ENCODE measurements around the gene DHRS1. TPM values are rescaled to one million over a fixed set of nuclear protein-coding genes. Genes with fewer than 3 reads are reported as not detected.

DHRS1 gene
- total RNA-seq, 4 donors from 2014 or later, result 13.9 to 22.4 (median 19.2) TPM

DNA sequence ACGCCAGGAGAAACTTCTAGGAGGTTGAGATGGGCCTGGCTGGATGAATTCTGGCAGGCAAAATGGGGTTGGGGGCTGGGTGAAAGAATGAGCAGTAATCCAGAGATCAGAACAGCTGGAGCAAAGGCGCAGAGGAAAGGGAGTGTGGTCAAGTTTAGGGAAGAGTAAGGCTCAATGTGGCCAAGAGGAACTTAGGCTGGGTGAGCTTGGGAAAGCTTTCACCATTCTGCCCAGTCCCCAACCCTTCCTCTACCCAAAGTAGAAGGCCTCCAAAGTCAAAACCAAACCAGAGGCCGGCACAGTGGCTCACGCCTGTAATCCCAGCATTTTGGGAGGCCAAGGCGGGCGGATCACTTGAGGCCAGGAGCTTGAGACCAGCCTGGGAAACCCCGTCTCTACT is 17.9 kb downstream of the DHRS1 start:
- Histone ChIP-seq H3K4me1 (peaks cover 0 to 9% (median 0%) of the 10 kb centered on the region in 4 donors), H3K27ac (replicated peaks in 1 of 4) (no peak overlapping the region), H3K36me3 (no peaks in the 10 kb centered on the region), H3K9me3 (no peaks in the 10 kb centered on the region), H3K27me3 (no peaks in the 10 kb centered on the region), H3K4me3 (no peak overlapping the region)
- intact Hi-C loops (cut with DNase I), result no loop called here
- no peak for TF ChIP-seq POLR2AphosphoS5 (IDR thresholded peaks at IDR 0.05)
- TF ChIP-seq, protein P1, sequence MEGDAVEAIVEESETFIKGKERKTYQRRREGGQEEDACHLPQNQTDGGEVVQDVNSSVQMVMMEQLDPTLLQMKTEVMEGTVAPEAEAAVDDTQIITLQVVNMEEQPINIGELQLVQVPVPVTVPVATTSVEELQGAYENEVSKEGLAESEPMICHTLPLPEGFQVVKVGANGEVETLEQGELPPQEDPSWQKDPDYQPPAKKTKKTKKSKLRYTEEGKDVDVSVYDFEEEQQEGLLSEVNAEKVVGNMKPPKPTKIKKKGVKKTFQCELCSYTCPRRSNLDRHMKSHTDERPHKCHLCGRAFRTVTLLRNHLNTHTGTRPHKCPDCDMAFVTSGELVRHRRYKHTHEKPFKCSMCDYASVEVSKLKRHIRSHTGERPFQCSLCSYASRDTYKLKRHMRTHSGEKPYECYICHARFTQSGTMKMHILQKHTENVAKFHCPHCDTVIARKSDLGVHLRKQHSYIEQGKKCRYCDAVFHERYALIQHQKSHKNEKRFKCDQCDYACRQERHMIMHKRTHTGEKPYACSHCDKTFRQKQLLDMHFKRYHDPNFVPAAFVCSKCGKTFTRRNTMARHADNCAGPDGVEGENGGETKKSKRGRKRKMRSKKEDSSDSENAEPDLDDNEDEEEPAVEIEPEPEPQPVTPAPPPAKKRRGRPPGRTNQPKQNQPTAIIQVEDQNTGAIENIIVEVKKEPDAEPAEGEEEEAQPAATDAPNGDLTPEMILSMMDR (IDR thresholded peaks at IDR 0.05), result no peak
- no peak for TF ChIP-seq POLR2A (IDR thresholded peaks at IDR 0.05; ENCODE audit: low read depth)
- TF ChIP-seq EP300 (IDR thresholded peaks at IDR 0.05), result no peak
- DNase-seq (ENCODE audit: extremely low spot score), result no peak
- 79% methylated on average over 7 of the region's 7 CpGs for WGBS

DNA sequence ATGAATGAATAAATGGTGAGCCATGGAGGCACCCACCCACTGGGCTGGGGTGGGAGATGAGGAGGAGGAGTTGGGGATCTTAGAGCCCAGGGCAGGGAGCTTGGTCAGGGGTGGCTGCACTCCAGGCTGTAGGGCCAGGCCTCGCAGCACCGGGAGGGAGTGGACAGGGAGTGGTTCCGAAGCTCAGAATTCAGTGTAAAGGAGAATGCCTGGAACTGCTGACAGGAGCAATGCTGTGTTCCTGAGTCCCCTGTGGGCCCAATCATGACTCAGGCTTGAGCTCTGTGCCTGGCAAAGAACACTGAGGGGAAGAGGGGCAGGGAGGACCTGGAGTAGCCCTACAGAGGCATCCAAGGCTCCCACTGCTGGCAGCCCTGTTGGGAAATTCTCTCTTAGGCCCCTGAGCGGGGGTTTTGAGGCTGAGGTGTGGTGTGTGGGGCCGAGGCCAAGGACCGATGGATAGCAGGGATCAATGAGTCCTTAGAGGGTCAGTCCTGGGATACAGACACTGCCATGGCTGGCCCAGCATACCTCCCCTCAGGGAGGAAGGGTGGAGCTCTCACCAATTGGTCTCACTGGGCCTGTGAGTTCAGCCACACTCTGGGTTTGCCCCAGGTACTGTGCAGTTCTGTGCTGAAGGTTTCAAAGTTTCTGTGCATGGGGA is 18.7 kb downstream of the DHRS1 start:
- 64% methylated on average over 3 of the region's 6 CpGs for WGBS
- Histone ChIP-seq H3K36me3 (no peaks in the 10 kb centered on the region), H3K4me3 (no peak overlapping the region), H3K27ac (replicated peaks in 1 of 4) (no peak overlapping the region), H3K4me1 (peaks cover 0 to 9% (median 0%) of the 10 kb centered on the region in 4 donors), H3K27me3 (no peaks in the 10 kb centered on the region), H3K9me3 (no peaks in the 10 kb centered on the region)
- no peak for TF ChIP-seq POLR2AphosphoS5 (IDR thresholded peaks at IDR 0.05)
- TF ChIP-seq EP300 (IDR thresholded peaks at IDR 0.05), result no peak
- no peak for TF ChIP-seq POLR2A (IDR thresholded peaks at IDR 0.05; ENCODE audit: low read depth)
- TF ChIP-seq, protein P1 (IDR thresholded peaks at IDR 0.05), result no peak
- no peak for DNase-seq (ENCODE audit: extremely low spot score)
- intact Hi-C loops (cut with DNase I), result no loop called here

DNA sequence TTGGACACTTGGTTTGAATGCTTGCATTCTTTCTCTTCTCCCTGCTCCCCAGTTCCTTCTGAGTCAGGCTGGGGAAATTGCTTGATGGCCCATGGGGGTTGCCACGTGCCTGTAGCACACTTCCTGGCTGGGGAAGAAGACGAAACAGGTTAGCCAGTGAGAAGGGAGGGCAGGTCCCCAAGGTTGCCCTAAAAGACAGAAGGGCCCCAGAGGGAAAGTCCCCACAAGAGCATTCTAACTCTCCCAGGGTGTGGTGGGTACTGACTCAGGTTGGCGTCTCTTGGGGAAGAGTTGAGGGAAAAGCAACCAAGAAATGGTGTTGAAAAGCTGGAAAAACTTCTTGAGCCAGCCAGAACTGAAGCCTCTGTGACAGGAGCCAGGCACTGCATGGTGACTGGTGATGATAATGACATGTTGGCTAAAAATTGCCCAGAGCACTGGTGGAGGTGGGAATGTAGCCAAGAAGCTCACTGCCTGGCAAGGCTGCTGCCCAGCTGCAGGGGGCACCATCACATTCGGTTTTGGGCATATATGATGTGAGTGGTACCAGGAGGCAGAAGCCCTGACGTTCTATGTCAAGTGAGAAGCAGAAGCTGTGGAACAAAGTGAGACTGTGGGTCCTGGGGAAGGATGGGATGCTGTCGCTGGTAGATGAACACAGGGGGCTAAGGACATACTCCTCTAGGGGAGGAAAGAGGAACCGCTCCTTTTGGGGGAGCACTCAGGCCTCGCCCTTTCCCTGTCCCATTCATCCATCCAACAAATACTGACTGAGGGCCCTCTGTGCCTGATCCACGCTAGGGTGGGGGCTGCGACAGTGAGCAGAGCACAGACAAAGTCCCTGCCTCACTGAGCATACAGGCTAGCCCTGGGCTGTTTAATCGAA is 20.0 kb downstream of the DHRS1 start:
- TF ChIP-seq EP300 (IDR thresholded peaks at IDR 0.05) (no peak), POLR2AphosphoS5 (IDR thresholded peaks at IDR 0.05) (no peak), POLR2A (IDR thresholded peaks at IDR 0.05; ENCODE audit: low read depth) (no peak)
- TF ChIP-seq, protein P1 (IDR thresholded peaks at IDR 0.05), result no peak
- Histone ChIP-seq H3K4me1 (peaks cover 0 to 12% (median 0%) of the 10 kb centered on the region in 4 donors), H3K36me3 (no peaks in the 10 kb centered on the region), H3K27me3 (no peaks in the 10 kb centered on the region), H3K4me3 (no peak overlapping the region), H3K27ac (replicated peaks in 1 of 4) (no peak overlapping the region), H3K9me3 (no peaks in the 10 kb centered on the region)
- no peak for DNase-seq (ENCODE audit: extremely low spot score)
- 63% methylated on average over 11 of the region's 11 CpGs for WGBS
- intact Hi-C loops (cut with DNase I), result no loop called here

DNA sequence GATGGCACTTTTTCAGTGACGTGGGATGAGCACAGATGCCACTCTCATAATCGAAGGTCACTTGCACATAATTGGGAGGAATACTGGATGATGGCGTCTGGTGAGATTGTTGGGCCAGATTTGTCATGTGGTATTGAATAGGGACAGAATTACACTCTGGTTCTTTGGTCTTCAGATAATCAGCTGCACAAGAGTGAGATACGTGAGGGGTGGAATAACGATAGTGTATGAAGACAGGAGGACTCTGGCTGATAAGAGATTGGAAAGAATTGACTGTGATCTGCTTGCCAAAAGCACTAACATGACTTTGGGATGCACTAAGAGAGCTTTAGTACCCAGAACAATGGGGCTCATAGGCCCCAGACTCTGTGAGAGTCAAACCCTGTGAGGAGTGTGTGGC is 21.2 kb downstream of the DHRS1 start:
- no peak overlapping the region for H3K27ac ChIP-seq (replicated peaks in 1 of 4)
- H3K9me3 ChIP-seq, result no peaks in the 10 kb centered on the region
- intact Hi-C loops (cut with DNase I), result no loop called here
- H3K4me3 ChIP-seq, result no peak overlapping the region
- no peaks in the 10 kb centered on the region for H3K36me3 ChIP-seq
- H3K4me1 ChIP-seq, result peaks cover 0 to 16% (median 0%) of the 10 kb centered on the region in 4 donors
- H3K27me3 ChIP-seq, result no peaks in the 10 kb centered on the region
- WGBS, result 97% methylated on average over 5 of the region's 5 CpGs
- no peak for DNase-seq (ENCODE audit: extremely low spot score)
- no peak for TF ChIP-seq EP300 (IDR thresholded peaks at IDR 0.05)
- TF ChIP-seq, protein P1 (IDR thresholded peaks at IDR 0.05), result no peak
- TF ChIP-seq POLR2AphosphoS5 (IDR thresholded peaks at IDR 0.05), result no peak
- no peak for TF ChIP-seq POLR2A (IDR thresholded peaks at IDR 0.05; ENCODE audit: low read depth)
